Measurements from ENCODE around the gene IL1RAP.

The IL1RAP gene

GRCh38 chr3:190641564-190641963 lies 127.7 kb downstream of the IL1RAP start:
- H3K4me3 ChIP-seq (ENCODE audit: low read depth, low read length): no peak overlapping the region
- TF ChIP-seq POLR2A (IDR thresholded peaks at IDR 0.05; ENCODE audit: extremely low read depth, insufficient read length): no peak
- TF ChIP-seq CTCF (IDR thresholded peaks at IDR 0.05; ENCODE audit: low read depth, low read length): no peak
- no peak for TF ChIP-seq MYC (IDR thresholded peaks at IDR 0.05; ENCODE audit: low read depth, low read length)
- DNase-seq (ENCODE audit: low read depth): no peak

- no peak for DNase-seq (ENCODE audit: low read depth)
- no peak overlapping the region for H3K4me3 ChIP-seq (ENCODE audit: low read depth, low read length)
- TF ChIP-seq POLR2A (IDR thresholded peaks at IDR 0.05; ENCODE audit: extremely low read depth, insufficient read length) (no peak), CTCF (IDR thresholded peaks at IDR 0.05; ENCODE audit: low read depth, low read length) (no peak), MYC (IDR thresholded peaks at IDR 0.05; ENCODE audit: low read depth, low read length) (no peak), MAX (IDR thresholded peaks at IDR 0.05; ENCODE audit: low read depth, low read length) (no peak)
Measured at GRCh38 chr3:190642016-190642415, 128.1 kb downstream of the IL1RAP start.

GRCh38 chr3:190644035-190644434 lies 130.2 kb downstream of the IL1RAP start:
- TF ChIP-seq MAX (IDR thresholded peaks at IDR 0.05; ENCODE audit: low read depth, low read length) (no peak), CTCF (IDR thresholded peaks at IDR 0.05; ENCODE audit: low read depth, low read length) (no peak), POLR2A (IDR thresholded peaks at IDR 0.05; ENCODE audit: extremely low read depth, insufficient read length) (no peak)
- no peak for DNase-seq (ENCODE audit: low read depth)

GRCh38 chr3:190644766-190645165 lies 130.9 kb downstream of the IL1RAP start:
- no peak overlapping the region for H3K4me3 ChIP-seq (ENCODE audit: low read depth, low read length)
- DNase-seq (ENCODE audit: low read depth): peak; percentile 2
- TF ChIP-seq POLR2A (IDR thresholded peaks at IDR 0.05; ENCODE audit: extremely low read depth, insufficient read length): no peak
- no peak for TF ChIP-seq MAX (IDR thresholded peaks at IDR 0.05; ENCODE audit: low read depth, low read length)
- TF ChIP-seq MYC (IDR thresholded peaks at IDR 0.05; ENCODE audit: low read depth, low read length): no peak
- TF ChIP-seq CTCF (IDR thresholded peaks at IDR 0.05; ENCODE audit: low read depth, low read length): no peak

More at GRCh38 chr3:190644035-190644434, 130.2 kb downstream of the IL1RAP start:
- no peak overlapping the region for H3K4me3 ChIP-seq (ENCODE audit: low read depth, low read length)

- no peak overlapping the region for H3K4me3 ChIP-seq (ENCODE audit: low read depth, low read length)
- no peak for DNase-seq (ENCODE audit: low read depth)
- TF ChIP-seq POLR2A (IDR thresholded peaks at IDR 0.05; ENCODE audit: extremely low read depth, insufficient read length) (no peak), MAX (IDR thresholded peaks at IDR 0.05; ENCODE audit: low read depth, low read length) (no peak), MYC (IDR thresholded peaks at IDR 0.05; ENCODE audit: low read depth, low read length) (no peak), CTCF (IDR thresholded peaks at IDR 0.05; ENCODE audit: low read depth, low read length) (no peak)
Measured at GRCh38 chr3:190645932-190646460, 132.1 kb downstream of the IL1RAP start.

GRCh38 chr3:190646996-190647395 lies 133.1 kb downstream of the IL1RAP start:
- no peak overlapping the region for H3K4me3 ChIP-seq (ENCODE audit: low read depth, low read length)
- DNase-seq (ENCODE audit: low read depth): no peak
- TF ChIP-seq MAX (IDR thresholded peaks at IDR 0.05; ENCODE audit: low read depth, low read length) (0 out of 2 replicates have a peak, but pooled peaks have one; percentile 31), POLR2A (IDR thresholded peaks at IDR 0.05; ENCODE audit: extremely low read depth, insufficient read length) (no peak)
